ENCODE data around the gene ITPR1.
"Not testable (repeated sequence)": the region's sequence is repeated elsewhere in the genome, so short reads cannot be mapped to it uniquely, and the experiment has no call there.

Gene ITPR1

GRCh38 chr3:4571690-4572334, 78.7 kb downstream of the ITPR1 start:
- DNase-seq (ENCODE audit: low read depth): no peak

- DNase-seq (ENCODE audit: low read depth): no peak
Measured at GRCh38 chr3:4573153-4573552, 80.0 kb downstream of the ITPR1 start.

- DNase-seq (ENCODE audit: low read depth): no peak
Measured at GRCh38 chr3:4574426-4574965, 81.3 kb downstream of the ITPR1 start.

- DNase-seq (ENCODE audit: low read depth): no peak
Measured at GRCh38 chr3:4575381-4575780, 82.2 kb downstream of the ITPR1 start.

GRCh38 chr3:4577721-4578120, 84.6 kb downstream of the ITPR1 start:
- no peak for DNase-seq (ENCODE audit: low read depth)

- no peak for DNase-seq (ENCODE audit: low read depth)
Measured at GRCh38 chr3:4580346-4581123, 87.4 kb downstream of the ITPR1 start.

- DNase-seq (ENCODE audit: low read depth): no peak
Measured at GRCh38 chr3:4581124-4581424, 87.9 kb downstream of the ITPR1 start.

GRCh38 chr3:4581498-4581897, 88.3 kb downstream of the ITPR1 start:
- no peak for DNase-seq (ENCODE audit: low read depth)

- DNase-seq (ENCODE audit: low read depth): no peak
Measured at GRCh38 chr3:4581920-4582611, 88.9 kb downstream of the ITPR1 start.

- no peak for DNase-seq (ENCODE audit: low read depth)
Measured at GRCh38 chr3:4582624-4583023, 89.5 kb downstream of the ITPR1 start.

- DNase-seq (ENCODE audit: low read depth): no peak
Measured at GRCh38 chr3:4583416-4583815, 90.3 kb downstream of the ITPR1 start.

GRCh38 chr3:4584456-4585249, 91.5 kb downstream of the ITPR1 start:
- DNase-seq (ENCODE audit: low read depth): no peak

GRCh38 chr3:4586381-4586780, 93.2 kb downstream of the ITPR1 start:
- no peak for DNase-seq (ENCODE audit: low read depth)

GRCh38 chr3:4587061-4587837, 94.1 kb downstream of the ITPR1 start:
- no peak for DNase-seq (ENCODE audit: low read depth)

GRCh38 chr3:4587838-4588105, 94.6 kb downstream of the ITPR1 start:
- no peak for DNase-seq (ENCODE audit: low read depth)

- no peak for DNase-seq (ENCODE audit: low read depth)
Measured at GRCh38 chr3:4588466-4588865, 95.3 kb downstream of the ITPR1 start.

GRCh38 chr3:4589475-4590097, 96.4 kb downstream of the ITPR1 start:
- DNase-seq (ENCODE audit: low read depth): no peak

- not testable (repeated sequence) for DNase-seq (ENCODE audit: low read depth)
Measured at GRCh38 chr3:4590849-4591248, 97.7 kb downstream of the ITPR1 start.

GRCh38 chr3:4591669-4592068, 98.5 kb downstream of the ITPR1 start:
- no peak for DNase-seq (ENCODE audit: low read depth)

- DNase-seq (ENCODE audit: low read depth): no peak
Measured at GRCh38 chr3:4593014-4593413, 99.9 kb downstream of the ITPR1 start.

GRCh38 chr3:4595710-4596113, 102.6 kb downstream of the ITPR1 start:
- no peak for DNase-seq (ENCODE audit: low read depth)

Measured in stimulated activated CD8-positive, alpha-beta memory T cell treated with anti-CD3 and anti-CD28 coated beads, Interleukin-15, amount 100 ng/mL, for 24 hours (primary cell).